Measurements from ENCODE around the gene PNMA8A. TPM values are rescaled to one million over a fixed set of nuclear protein-coding genes. Genes with fewer than 3 reads are reported as not detected.

PNMA8A gene
- total RNA-seq, 4 donors from 2014 or later: 0.20 to 0.68 (median 0.64) TPM; not detected in 1

GRCh38 chr19:46487802-46488445, 16.6 kb upstream of the PNMA8A start:
- peak overlapping the region in 1 of 4 donors; percentile 40 for H3K4me3 ChIP-seq
- 8% methylated on average over 38 of the region's 38 CpGs; no CpG with 5 or more reads in 1 of the 2 donors for WGBS, 2 donors (ENCODE audit: low coverage in 1 of 2)
- H3K9me3 ChIP-seq: no peaks in the 10 kb centered on the region
- in situ Hi-C loops (cut with MboI; ENCODE audit: low pct_ligation_motif_present in 1 of 4, low pct_unique_long_range_greater_than_20kb in 1 of 4, low sequenced_read_pairs in 3 of 4) (loop anchor here (5.0 to 25.0 kb wide), 6 partner anchors 83 to 206 kb away; partner anchors contain the start of gene HIF3A (in 1 of the 4)), intact Hi-C loops (cut with DNase I; ENCODE audit: low total_unique reads) (loop anchor here (2.0 to 5.0 kb wide), 2 partner anchors 87 to 206 kb away; no protein-coding TSS in a partner anchor)
- TF ChIP-seq CTCF (IDR thresholded peaks at IDR 0.05) (peak; percentile 88 to 96 (median 91)), POLR2AphosphoS5 (IDR thresholded peaks at IDR 0.05) (no peak), EP300 (IDR thresholded peaks at IDR 0.05; ENCODE audit: low read depth) (no peak), POLR2A (IDR thresholded peaks at IDR 0.05) (no peak)
- no peaks in the 10 kb centered on the region for H3K36me3 ChIP-seq
- peaks cover 2 to 25% (median 14%) of the 10 kb centered on the region in 4 donors for H3K4me1 ChIP-seq
- no peak overlapping the region for H3K27ac ChIP-seq
- DNase-seq: peak; percentile 76
- peaks cover 73% of the 10 kb centered on the region for H3K27me3 ChIP-seq

- intact Hi-C loops (cut with DNase I; ENCODE audit: low total_unique reads): loop anchor here (2.0 to 5.0 kb wide), 2 partner anchors 86 to 205 kb away; no protein-coding TSS in a partner anchor
- TF ChIP-seq EP300 (IDR thresholded peaks at IDR 0.05; ENCODE audit: low read depth) (no peak), CTCF (IDR thresholded peaks at IDR 0.05) (no peak), POLR2A (IDR thresholded peaks at IDR 0.05) (no peak), POLR2AphosphoS5 (IDR thresholded peaks at IDR 0.05) (no peak)
- H3K4me1 ChIP-seq: peaks cover 0 to 22% (median 13%) of the 10 kb centered on the region in 4 donors
- WGBS, 2 donors (ENCODE audit: low coverage in 1 of 2): 28% methylated on average over 10 of the region's 19 CpGs; no CpG with 5 or more reads in 1 of the 2 donors
- H3K36me3 ChIP-seq: no peaks in the 10 kb centered on the region
- in situ Hi-C loops (cut with MboI; ENCODE audit: low pct_ligation_motif_present in 1 of 4, low pct_unique_long_range_greater_than_20kb in 1 of 4, low sequenced_read_pairs in 3 of 4): loop anchor here (5.0 to 25.0 kb wide), 6 partner anchors 82 to 205 kb away; partner anchors contain the start of gene HIF3A (in 1 of the 4)
- H3K9me3 ChIP-seq: no peaks in the 10 kb centered on the region
- peaks cover 67% of the 10 kb centered on the region for H3K27me3 ChIP-seq
- H3K27ac ChIP-seq: no peak overlapping the region
- no peak for DNase-seq
- H3K4me3 ChIP-seq: peak overlapping the region in 1 of 4 donors; percentile 40
These were observed 15.9 kb upstream of the PNMA8A start for GRCh38 chr19:46487178-46487801.

GRCh38 chr19:46486358-46486757, 15.0 kb upstream of the PNMA8A start:
- no peak for DNase-seq
- Histone ChIP-seq H3K4me1 (peaks cover 0 to 27% (median 13%) of the 10 kb centered on the region in 4 donors), H3K27ac (no peak overlapping the region), H3K36me3 (no peaks in the 10 kb centered on the region), H3K9me3 (no peaks in the 10 kb centered on the region), H3K4me3 (no peak overlapping the region), H3K27me3 (peaks cover 67% of the 10 kb centered on the region)
- WGBS, 2 donors (ENCODE audit: low coverage in 1 of 2): 58% methylated on average over 3 of the region's 3 CpGs; no CpG with 5 or more reads in 1 of the 2 donors
- TF ChIP-seq POLR2AphosphoS5 (IDR thresholded peaks at IDR 0.05) (no peak), CTCF (IDR thresholded peaks at IDR 0.05) (no peak), EP300 (IDR thresholded peaks at IDR 0.05; ENCODE audit: low read depth) (no peak), POLR2A (IDR thresholded peaks at IDR 0.05) (no peak)
- in situ Hi-C loops (cut with MboI; ENCODE audit: low pct_ligation_motif_present in 1 of 4, low pct_unique_long_range_greater_than_20kb in 1 of 4, low sequenced_read_pairs in 3 of 4): loop anchor here (5.0 to 25.0 kb wide), 6 partner anchors 82 to 204 kb away; partner anchors contain the start of gene HIF3A (in 1 of the 4)
- intact Hi-C loops (cut with DNase I; ENCODE audit: low total_unique reads): loop anchor here (2.0 to 5.0 kb wide), 2 partner anchors 86 to 204 kb away; no protein-coding TSS in a partner anchor

- Histone ChIP-seq H3K27ac (no peak overlapping the region), H3K36me3 (no peaks in the 10 kb centered on the region), H3K27me3 (peaks cover 67% of the 10 kb centered on the region), H3K4me3 (no peak overlapping the region), H3K4me1 (peaks cover 0 to 28% (median 10%) of the 10 kb centered on the region in 4 donors), H3K9me3 (no peaks in the 10 kb centered on the region)
- intact Hi-C loops (cut with DNase I; ENCODE audit: low total_unique reads): loop anchor here (5.0 kb wide), 1 partner anchor 202 kb away; no protein-coding TSS in a partner anchor
- WGBS, 2 donors (ENCODE audit: low coverage in 1 of 2): 55% methylated on average over 4 of the region's 4 CpGs
- in situ Hi-C loops (cut with MboI; ENCODE audit: low pct_ligation_motif_present in 1 of 4, low pct_unique_long_range_greater_than_20kb in 1 of 4, low sequenced_read_pairs in 3 of 4): loop anchor here (5.0 to 25.0 kb wide), 6 partner anchors 80 to 202 kb away; partner anchors contain the start of gene HIF3A (in 1 of the 4)
- DNase-seq: no peak
- TF ChIP-seq EP300 (IDR thresholded peaks at IDR 0.05; ENCODE audit: low read depth) (no peak), POLR2AphosphoS5 (IDR thresholded peaks at IDR 0.05) (no peak), POLR2A (IDR thresholded peaks at IDR 0.05) (no peak), CTCF (IDR thresholded peaks at IDR 0.05) (no peak)
These were observed 13.3 kb upstream of the PNMA8A start for GRCh38 chr19:46484656-46485055.

All from transverse colon (tissue), 4 donors.